ENCODE data around the gene E2F2.

DNA sequence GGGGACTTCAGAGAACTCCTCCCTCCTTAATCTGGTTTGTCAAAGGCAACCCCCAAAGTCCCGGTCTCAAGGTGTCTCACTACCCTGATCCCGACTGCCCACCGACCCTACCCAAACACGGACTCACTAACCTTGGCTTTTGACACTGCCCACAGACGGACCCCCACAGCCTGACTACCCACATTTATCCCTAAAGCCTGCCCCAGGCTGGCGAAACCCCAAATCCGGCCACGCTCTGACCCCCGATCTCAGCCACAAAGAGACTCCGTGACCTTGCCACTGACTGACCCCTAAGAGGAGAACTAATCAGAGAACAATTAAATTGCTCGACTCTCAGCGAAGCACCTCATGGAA is 23.1 kb upstream of the E2F2 start:
- TF ChIP-seq, protein P1, sequence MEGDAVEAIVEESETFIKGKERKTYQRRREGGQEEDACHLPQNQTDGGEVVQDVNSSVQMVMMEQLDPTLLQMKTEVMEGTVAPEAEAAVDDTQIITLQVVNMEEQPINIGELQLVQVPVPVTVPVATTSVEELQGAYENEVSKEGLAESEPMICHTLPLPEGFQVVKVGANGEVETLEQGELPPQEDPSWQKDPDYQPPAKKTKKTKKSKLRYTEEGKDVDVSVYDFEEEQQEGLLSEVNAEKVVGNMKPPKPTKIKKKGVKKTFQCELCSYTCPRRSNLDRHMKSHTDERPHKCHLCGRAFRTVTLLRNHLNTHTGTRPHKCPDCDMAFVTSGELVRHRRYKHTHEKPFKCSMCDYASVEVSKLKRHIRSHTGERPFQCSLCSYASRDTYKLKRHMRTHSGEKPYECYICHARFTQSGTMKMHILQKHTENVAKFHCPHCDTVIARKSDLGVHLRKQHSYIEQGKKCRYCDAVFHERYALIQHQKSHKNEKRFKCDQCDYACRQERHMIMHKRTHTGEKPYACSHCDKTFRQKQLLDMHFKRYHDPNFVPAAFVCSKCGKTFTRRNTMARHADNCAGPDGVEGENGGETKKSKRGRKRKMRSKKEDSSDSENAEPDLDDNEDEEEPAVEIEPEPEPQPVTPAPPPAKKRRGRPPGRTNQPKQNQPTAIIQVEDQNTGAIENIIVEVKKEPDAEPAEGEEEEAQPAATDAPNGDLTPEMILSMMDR (IDR thresholded peaks at IDR 0.05 in 2 of 3, conservative IDR thresholded peaks at IDR 0.05 in 1 of 3; ENCODE audit: borderline replicate concordance in 1 of 3, insufficient read depth in 1 of 3, low read depth in 2 of 3, low read length in 2 of 3) = no peak
- TF ChIP-seq EZH2 (IDR thresholded peaks at IDR 0.05) (no peak), POLR2A (IDR thresholded peaks at IDR 0.05; ENCODE audit: borderline replicate concordance, extremely low read depth, insufficient read depth, insufficient read length) (no peak)

Data from HCT116 (cell line).